ENCODE results near the gene STAM.
A peak's percentile ranks its signal among the peaks of the same experiment; 100 is the strongest.
"Not testable (repeated sequence)": the region's sequence is repeated elsewhere in the genome, so short reads cannot be mapped to it uniquely, and the experiment has no call there.

Gene STAM

GRCh38 chr10:17632590-17632989 is 11.4 kb upstream of the STAM start:
- not testable (repeated sequence) for H3K9ac ChIP-seq (ENCODE audit: low read depth, low read length); H3K9me3 ChIP-seq (ENCODE audit: control insufficient read depth, insufficient read depth, low read length); H3K36me3 ChIP-seq (ENCODE audit: insufficient read depth, low read length); H3K4me1 ChIP-seq (ENCODE audit: insufficient read depth, low read length)

DNA sequence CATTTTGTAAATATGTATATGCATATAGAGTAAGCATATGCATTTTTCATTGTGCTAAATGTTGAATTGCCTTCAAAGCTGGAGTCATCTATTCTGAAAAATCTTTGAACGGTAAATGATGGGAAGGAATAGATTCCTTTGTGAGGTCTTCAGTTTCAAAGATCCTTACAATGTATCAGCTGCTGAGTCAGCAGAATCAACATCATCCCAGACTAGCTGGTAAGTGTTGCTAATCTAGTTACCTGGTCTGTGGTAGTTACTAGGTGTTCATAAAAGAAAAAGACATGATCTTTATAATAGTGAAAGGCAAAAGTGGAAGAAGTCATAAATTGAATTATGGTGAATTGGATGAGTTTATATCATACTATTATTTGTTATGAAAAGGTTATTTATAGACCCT is 10.6 kb upstream of the STAM start:
- no peaks in the 10 kb centered on the region for H3K4me1 ChIP-seq (ENCODE audit: insufficient read depth, low read length)

DNA sequence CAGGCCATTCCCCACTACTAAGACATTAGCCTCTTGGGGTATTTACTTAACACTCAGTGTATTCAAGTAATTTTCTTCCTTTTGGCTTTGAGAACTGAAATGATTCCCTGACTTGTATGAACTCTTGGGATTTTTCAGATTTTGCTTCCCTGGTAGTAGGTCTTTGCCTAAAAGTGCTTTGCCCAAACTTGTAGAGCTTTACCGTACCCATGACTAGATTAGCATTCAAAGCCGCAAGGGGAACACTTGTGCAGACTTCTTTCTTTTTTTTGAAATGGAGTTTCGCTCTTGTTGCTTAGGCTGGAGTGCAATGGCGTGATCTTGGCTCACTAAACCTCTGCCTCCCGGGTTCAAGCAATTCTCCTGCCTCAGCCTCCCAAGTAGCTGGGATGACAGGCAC is 6.1 kb upstream of the STAM start:
- H3K9ac ChIP-seq (ENCODE audit: low read depth, low read length), result no peak overlapping the region
- H3K36me3 ChIP-seq (ENCODE audit: insufficient read depth, low read length), result no peaks in the 10 kb centered on the region
- no peaks in the 10 kb centered on the region for H3K9me3 ChIP-seq (ENCODE audit: control insufficient read depth, insufficient read depth, low read length)
- no peaks in the 10 kb centered on the region for H3K4me1 ChIP-seq (ENCODE audit: insufficient read depth, low read length)

More for the DNA sequence above, 10.6 kb upstream of the STAM start:
- H3K9ac ChIP-seq (ENCODE audit: low read depth, low read length), result no peak overlapping the region
- H3K9me3 ChIP-seq (ENCODE audit: control insufficient read depth, insufficient read depth, low read length), result no peaks in the 10 kb centered on the region
- H3K36me3 ChIP-seq (ENCODE audit: insufficient read depth, low read length), result no peaks in the 10 kb centered on the region

DNA sequence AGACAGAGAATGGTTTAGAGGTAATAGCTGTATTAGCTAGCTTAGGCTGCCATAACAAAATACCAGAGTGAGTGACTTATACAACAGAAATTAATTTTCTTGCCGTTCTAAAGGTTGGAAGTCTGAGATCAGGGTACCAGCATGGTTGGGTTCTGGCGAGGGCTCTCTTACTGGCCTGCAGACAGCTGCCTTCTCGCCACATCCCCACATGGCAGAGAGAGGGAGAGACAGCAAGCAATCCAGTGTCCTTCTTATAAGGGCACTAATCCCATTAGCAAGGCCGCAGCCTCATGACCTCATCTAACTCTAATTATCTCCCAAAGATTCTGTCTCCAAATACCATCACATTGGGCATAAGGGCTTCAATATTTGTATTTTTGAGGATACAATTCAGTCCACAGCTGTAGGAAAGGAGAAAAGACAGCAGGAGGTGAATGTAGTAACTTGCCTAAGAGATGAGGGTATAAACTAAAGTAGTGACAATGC is 3.6 kb upstream of the STAM start:
- H3K9ac ChIP-seq (ENCODE audit: low read depth, low read length), result no peak overlapping the region
- no peaks in the 10 kb centered on the region for H3K36me3 ChIP-seq (ENCODE audit: insufficient read depth, low read length)
- peaks cover 1% of the 10 kb centered on the region; the same call in 1 of the 2 replicates for H3K4me1 ChIP-seq (ENCODE audit: insufficient read depth, low read length)
- H3K9me3 ChIP-seq (ENCODE audit: control insufficient read depth, insufficient read depth, low read length), result no peaks in the 10 kb centered on the region

DNA sequence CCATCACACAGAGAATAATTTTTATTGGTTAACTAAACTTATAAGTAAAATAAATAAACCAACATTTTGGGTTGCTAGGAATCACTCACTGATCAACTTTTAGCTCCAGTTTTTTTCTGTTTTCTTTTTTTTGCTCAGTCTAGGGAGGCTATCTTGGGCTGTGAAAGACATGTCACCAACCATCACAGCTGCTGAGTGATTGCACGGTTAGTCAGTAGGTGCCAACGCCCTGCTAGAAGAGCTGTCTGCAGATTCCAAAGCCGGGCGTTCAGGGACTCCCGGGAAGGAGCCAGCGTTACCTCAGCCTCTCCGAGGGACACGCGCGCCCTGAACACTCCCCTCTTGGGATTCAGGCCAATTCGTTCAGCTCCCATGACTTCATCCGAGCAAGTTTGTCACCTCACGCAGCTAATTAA is 604 bp upstream of the STAM start:
- Histone ChIP-seq H3K9ac (ENCODE audit: low read depth, low read length) (peak overlapping the region; percentile 83), H3K36me3 (ENCODE audit: insufficient read depth, low read length) (no peaks in the 10 kb centered on the region), H3K4me1 (ENCODE audit: insufficient read depth, low read length) (peaks cover 10% of the 10 kb centered on the region; the same call in 1 of the 2 replicates), H3K9me3 (ENCODE audit: control insufficient read depth, insufficient read depth, low read length) (no peaks in the 10 kb centered on the region)

DNA sequence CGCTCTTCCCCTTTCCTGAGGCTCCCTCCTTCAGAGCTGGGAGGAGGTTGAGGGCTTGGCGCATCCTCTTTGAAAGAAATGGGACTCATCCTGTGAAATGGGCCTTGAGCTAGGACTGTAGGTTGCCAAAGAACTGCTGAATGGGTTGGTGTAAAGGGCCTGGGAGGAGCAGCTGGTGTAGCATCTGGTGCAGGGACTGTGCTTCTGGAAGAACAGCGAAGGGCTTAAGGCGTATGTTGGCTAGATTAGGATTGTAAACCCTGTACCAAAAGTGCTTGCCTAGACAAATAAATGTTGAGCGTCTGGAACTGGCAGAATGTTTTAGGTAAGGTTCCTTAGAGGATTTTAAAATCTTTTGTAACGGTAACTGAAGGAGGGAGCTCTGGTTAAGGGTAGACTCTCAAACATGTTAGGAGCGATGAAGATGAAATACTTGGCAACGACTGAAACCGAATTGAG is 563 bp downstream of the STAM start:
- H3K4me1 ChIP-seq (ENCODE audit: insufficient read depth, low read length), result peaks cover 10% of the 10 kb centered on the region; the same call in 1 of the 2 replicates
- H3K9me3 ChIP-seq (ENCODE audit: control insufficient read depth, insufficient read depth, low read length), result no peaks in the 10 kb centered on the region
- H3K9ac ChIP-seq (ENCODE audit: low read depth, low read length), result peak overlapping the region; percentile 83
- no peaks in the 10 kb centered on the region for H3K36me3 ChIP-seq (ENCODE audit: insufficient read depth, low read length)

DNA sequence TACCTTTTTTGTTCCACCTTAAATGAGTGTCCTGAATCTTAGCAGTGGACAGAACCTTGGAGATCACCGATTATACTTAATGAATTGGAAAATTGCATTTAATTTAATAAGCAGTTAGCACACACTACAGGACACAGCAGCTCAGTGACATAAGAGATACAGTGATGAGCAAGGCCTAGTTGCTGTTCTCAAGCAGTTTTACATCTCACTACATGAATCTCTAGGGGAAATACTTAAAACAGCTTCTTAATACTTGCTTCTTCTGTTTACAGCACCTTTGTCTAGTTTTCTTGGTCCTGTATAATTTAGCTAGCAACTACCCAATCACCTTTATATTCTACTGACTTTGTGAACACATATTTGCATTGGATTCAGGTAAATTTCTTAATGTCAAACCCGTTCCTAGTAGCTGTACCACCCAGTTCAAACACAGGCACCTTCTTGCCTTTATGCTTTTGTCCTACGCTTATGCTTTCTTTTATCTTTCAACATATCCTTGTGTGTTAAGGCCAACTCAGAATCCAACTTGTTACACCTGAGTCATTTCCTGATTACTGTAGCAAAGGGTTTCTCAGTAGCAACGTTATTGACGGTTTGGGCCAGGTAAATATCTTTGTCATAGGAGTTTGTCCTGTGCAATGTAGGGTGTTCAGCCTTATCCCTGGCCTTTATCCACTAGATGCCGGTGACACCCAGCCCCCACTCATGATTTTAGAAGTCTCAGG is 1.8 kb downstream of the STAM start:
- H3K9me3 ChIP-seq (ENCODE audit: control insufficient read depth, insufficient read depth, low read length), result no peaks in the 10 kb centered on the region
- H3K9ac ChIP-seq (ENCODE audit: low read depth, low read length), result peak overlapping the region; percentile 83
- no peaks in the 10 kb centered on the region for H3K36me3 ChIP-seq (ENCODE audit: insufficient read depth, low read length)
- peaks cover 10% of the 10 kb centered on the region for H3K4me1 ChIP-seq (ENCODE audit: insufficient read depth, low read length)

GRCh38 chr10:17647326-17647725 is 3.4 kb downstream of the STAM start:
- no peaks in the 10 kb centered on the region for H3K36me3 ChIP-seq (ENCODE audit: insufficient read depth, low read length)
- H3K4me1 ChIP-seq (ENCODE audit: insufficient read depth, low read length), result peaks cover 19% of the 10 kb centered on the region
- no peak overlapping the region for H3K9ac ChIP-seq (ENCODE audit: low read depth, low read length)
- no peaks in the 10 kb centered on the region for H3K9me3 ChIP-seq (ENCODE audit: control insufficient read depth, insufficient read depth, low read length)

- Histone ChIP-seq H3K9ac (ENCODE audit: low read depth, low read length) (no peak overlapping the region), H3K36me3 (ENCODE audit: insufficient read depth, low read length) (peaks cover 4% of the 10 kb centered on the region; the same call in 1 of the 2 replicates), H3K4me1 (ENCODE audit: insufficient read depth, low read length) (peaks cover 19% of the 10 kb centered on the region), H3K9me3 (ENCODE audit: control insufficient read depth, insufficient read depth, low read length) (peaks cover 8% of the 10 kb centered on the region)
These were observed 4.5 kb downstream of the STAM start for GRCh38 chr10:17648243-17649035.

DNA sequence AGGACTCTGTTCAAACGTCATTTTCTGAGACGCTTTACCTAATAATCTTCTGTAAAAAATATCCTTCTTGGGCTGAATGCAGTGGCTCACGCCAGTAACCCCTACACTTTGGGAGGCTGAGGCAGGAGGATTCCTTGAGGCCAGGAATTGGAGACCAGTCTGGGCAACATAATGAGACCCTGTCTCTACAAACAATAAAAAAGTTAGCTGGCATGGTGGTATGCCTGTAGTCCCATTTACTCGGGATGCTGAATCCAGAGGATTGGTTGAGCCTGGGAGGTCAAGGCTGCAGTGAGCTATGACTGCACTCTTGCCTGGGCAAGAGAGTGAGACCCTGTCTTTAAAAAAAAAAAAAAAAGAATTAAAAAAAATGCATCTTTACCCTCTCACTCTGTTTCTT is 5.1 kb downstream of the STAM start:
- H3K36me3 ChIP-seq (ENCODE audit: insufficient read depth, low read length), result peaks cover 4% of the 10 kb centered on the region; the same call in 1 of the 2 replicates
- peaks cover 8% of the 10 kb centered on the region for H3K9me3 ChIP-seq (ENCODE audit: control insufficient read depth, insufficient read depth, low read length)
- peaks cover 19% of the 10 kb centered on the region for H3K4me1 ChIP-seq (ENCODE audit: insufficient read depth, low read length)
- no peak overlapping the region for H3K9ac ChIP-seq (ENCODE audit: low read depth, low read length)

- peaks cover 4% of the 10 kb centered on the region; the same call in 1 of the 2 replicates for H3K36me3 ChIP-seq (ENCODE audit: insufficient read depth, low read length)
- no peak overlapping the region for H3K9ac ChIP-seq (ENCODE audit: low read depth, low read length)
- H3K9me3 ChIP-seq (ENCODE audit: control insufficient read depth, insufficient read depth, low read length), result peaks cover 8% of the 10 kb centered on the region
- H3K4me1 ChIP-seq (ENCODE audit: insufficient read depth, low read length), result peaks cover 19% of the 10 kb centered on the region
These were observed 5.9 kb downstream of the STAM start for GRCh38 chr10:17649836-17650235.

DNA sequence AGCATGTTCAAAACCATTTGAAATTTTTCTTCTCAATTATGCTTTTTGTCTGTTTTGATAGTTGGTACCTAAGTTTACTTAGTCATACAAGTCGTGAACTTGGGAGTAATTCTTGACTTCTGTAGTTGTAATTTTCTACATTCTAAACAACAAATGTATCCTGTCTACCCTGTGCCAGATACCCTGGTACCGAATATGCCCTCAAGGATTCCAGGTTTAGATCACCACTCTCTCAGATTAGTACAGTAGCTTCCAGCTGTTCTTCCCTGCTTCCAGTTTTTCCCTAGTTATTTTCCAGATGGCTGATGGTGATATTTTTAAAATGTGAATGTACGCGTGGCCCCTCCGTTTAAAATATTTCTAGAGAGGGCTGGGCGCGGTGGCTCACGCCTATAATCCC is 6.5 kb downstream of the STAM start:
- H3K9ac ChIP-seq (ENCODE audit: low read depth, low read length), result peak overlapping the region; percentile 39
- peaks cover 4% of the 10 kb centered on the region; the same call in 1 of the 2 replicates for H3K36me3 ChIP-seq (ENCODE audit: insufficient read depth, low read length)
- H3K4me1 ChIP-seq (ENCODE audit: insufficient read depth, low read length), result peaks cover 17% of the 10 kb centered on the region
- peaks cover 8% of the 10 kb centered on the region for H3K9me3 ChIP-seq (ENCODE audit: control insufficient read depth, insufficient read depth, low read length)

- Histone ChIP-seq H3K9ac (ENCODE audit: low read depth, low read length) (no peak overlapping the region), H3K4me1 (ENCODE audit: insufficient read depth, low read length) (peaks cover 10% of the 10 kb centered on the region; the same call in 1 of the 2 replicates), H3K9me3 (ENCODE audit: control insufficient read depth, insufficient read depth, low read length) (peaks cover 12% of the 10 kb centered on the region), H3K36me3 (ENCODE audit: insufficient read depth, low read length) (peaks cover 4% of the 10 kb centered on the region; the same call in 1 of the 2 replicates)
These were observed 7.9 kb downstream of the STAM start for GRCh38 chr10:17651896-17652295.

DNA sequence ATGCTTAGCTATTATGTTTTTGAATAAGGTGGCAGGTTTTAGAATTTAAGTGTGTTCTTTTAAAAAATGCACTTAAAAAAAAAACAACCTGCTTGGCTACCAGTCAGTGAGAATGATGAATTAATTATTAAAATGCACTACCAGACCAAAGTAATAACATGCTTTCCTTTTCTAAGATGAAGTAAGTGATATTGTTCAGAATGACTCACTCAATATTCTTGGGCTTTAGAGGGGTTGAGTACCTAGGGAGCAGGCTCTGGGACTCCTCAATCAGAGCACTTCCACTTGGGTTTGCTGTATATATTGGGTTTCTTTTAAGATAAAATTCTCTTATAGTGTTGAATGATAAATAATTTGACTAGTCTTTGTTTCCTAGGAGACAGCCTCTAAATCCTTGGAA is 8.6 kb downstream of the STAM start:
- H3K4me1 ChIP-seq (ENCODE audit: insufficient read depth, low read length), result peaks cover 10% of the 10 kb centered on the region; the same call in 1 of the 2 replicates
- peaks cover 16% of the 10 kb centered on the region for H3K9me3 ChIP-seq (ENCODE audit: control insufficient read depth, insufficient read depth, low read length)
- H3K9ac ChIP-seq (ENCODE audit: low read depth, low read length), result no peak overlapping the region
- H3K36me3 ChIP-seq (ENCODE audit: insufficient read depth, low read length), result peaks cover 4% of the 10 kb centered on the region; the same call in 1 of the 2 replicates
